ENCODE data around the gene ZNF555.
"Not testable (repeated sequence)": the region's sequence is repeated elsewhere in the genome, so short reads cannot be mapped to it uniquely, and the experiment has no call there.

The ZNF555 gene

DNA sequence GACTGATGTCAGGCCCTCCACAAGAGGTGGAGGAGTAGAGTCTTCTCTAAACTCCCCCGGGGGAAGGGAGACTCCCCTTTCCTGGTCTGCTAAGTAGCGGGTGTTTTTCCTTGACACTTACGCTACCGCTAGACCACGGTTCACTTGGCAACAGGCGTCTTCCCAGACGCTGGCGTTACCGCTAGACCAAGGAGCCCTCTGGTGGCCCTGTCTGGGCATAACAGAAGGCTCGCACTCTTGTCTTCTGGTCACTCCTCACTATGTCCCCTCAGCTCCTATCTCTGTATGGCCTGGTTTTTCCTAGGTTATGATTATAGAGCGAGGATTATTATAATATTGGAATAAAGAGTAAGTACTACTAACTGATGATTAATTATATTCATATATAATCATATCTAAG, 30.9 kb downstream of the ZNF555 start:
- not testable (repeated sequence) for DNase-seq

- DNase-seq: no peak
These were observed 36.4 kb downstream of the ZNF555 start for GRCh38 chr19:2877398-2878331.

DNA sequence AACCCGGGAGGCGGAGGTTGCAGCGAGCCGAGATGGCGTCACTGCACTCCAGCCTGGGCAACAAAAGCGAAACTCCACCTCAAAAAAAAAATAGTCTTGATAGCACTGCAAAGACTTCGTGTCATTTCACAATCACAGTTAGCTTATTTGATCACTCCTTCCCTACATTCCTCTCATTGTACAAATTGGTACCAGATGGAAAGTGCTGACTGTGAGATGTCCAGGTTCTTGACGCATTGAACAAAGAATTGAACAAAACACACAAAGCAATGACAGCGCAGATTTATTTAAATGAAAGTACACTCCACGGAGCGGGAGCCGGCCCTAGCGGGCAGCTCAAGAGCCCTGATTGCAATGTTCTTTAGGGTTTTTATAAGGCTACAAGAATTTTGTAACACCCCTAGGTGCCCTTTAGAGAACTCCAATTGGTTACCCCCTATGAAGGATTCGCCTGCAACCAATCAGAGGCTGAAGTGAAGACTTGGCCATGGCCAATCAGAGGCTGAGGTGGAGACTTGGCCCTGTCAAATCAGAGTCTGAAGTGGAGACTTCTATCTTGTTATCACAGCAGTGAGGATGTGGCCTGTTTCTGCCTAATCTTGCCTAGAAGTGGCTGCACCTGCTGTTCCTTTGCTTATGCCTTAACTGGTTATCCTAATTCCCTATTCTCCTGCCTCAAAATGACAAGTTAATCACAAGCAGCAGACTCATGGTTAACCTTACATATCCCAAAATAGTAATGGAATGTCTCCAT, 42.6 kb downstream of the ZNF555 start:
- DNase-seq: no peak

GRCh38 chr19:2885736-2886135, 44.5 kb downstream of the ZNF555 start:
- no peak for DNase-seq

GRCh38 chr19:2887391-2887914, 46.2 kb downstream of the ZNF555 start:
- peak; percentile 61 to 71 for DNase-seq

GRCh38 chr19:2888731-2889224, 47.5 kb downstream of the ZNF555 start:
- DNase-seq: peak; percentile 89 to 93

DNA sequence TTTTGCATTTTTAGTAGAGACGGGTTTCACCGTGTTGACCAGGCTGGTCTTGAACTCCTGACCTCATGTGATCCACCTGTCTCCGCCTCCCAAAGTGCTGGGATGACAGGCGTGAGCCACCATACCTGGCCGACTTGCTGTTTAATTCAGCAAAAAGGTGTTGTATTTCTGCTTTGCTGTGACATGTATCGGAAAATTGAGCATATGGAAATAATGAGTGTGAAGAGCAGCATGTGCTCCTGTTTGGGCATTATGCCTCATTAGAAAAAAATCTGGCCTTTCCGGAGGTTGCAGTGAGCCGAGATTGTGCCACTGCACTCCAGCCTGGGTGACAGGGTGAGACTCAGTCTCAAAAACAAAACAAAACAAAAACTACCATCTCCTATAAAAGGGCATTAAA, 49.3 kb downstream of the ZNF555 start:
- DNase-seq: not testable (repeated sequence)

DNA sequence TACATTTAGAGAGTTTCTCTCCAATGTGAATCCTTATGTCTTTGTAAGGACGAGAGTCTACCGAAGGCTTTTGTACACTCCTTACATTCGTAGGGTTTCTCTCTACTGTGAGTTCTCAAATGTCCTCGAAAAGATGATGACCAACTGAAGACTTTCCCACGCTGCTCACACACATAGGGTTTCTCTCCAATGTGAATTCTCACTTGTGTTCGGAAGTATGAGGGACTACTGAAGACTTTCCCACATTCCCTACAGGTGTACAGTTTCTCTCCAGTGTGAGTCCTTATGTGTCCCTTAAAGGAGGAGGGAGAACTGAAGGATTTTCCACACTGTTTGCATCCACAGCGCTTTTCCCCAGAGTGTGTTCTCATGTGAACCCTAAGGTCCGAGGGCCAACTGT, 55.4 kb downstream of the ZNF555 start:
- no peak for DNase-seq

DNA sequence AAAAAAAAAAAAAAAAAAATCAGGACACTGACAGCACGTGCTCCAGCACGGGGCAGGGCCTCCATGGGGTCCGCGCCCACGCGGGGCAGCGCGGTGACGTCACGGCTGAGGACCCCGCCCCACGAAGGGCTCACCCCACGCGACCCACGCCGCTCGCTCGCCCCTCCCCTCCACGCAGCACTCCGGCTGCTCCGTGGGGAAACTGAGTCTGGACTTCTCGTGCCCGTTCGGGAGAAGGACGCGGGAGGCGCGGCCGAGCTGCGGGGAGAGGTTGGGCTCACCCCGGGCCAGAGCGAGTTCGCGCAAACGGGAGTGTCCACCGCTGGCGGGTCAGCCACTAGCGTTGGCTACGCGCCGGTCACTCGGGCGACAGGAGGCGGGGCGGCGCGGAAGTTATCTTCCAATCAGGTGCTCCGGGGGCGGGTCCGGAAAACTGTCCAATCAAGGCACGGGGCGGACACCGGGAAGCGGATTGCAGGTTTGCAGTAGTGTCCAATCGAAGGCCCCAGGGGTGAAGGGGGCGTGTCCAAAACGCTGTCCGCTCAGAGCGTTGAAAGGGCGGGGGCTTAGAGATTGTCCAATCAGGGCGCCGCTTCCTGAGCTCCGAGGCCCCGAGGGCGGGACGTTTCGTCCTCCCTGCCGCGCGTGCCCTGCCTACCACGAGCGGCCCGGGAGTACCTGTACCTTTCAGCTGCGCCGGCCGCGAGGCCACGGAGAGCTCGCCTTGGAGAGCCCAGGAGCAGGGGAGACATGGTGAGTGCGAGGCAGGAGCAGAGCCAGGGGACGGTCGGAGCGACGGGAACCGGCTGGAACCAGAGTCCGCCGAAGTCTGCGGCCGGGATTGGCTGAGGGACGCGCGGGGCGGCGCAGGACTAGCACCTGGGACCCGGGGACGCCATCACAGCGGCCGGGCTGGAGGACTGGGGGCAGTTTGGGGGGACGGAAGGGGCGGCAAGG, 59.3 kb downstream of the ZNF555 start, which contains the start of gene ZNF57:
Gene ZNF57 (plus strand): TSS at position 633 of the 957 bp plus-strand sequence. CDS start 118 bp downstream, at position 751.
- peak; percentile 94 to 95 for DNase-seq

DNA sequence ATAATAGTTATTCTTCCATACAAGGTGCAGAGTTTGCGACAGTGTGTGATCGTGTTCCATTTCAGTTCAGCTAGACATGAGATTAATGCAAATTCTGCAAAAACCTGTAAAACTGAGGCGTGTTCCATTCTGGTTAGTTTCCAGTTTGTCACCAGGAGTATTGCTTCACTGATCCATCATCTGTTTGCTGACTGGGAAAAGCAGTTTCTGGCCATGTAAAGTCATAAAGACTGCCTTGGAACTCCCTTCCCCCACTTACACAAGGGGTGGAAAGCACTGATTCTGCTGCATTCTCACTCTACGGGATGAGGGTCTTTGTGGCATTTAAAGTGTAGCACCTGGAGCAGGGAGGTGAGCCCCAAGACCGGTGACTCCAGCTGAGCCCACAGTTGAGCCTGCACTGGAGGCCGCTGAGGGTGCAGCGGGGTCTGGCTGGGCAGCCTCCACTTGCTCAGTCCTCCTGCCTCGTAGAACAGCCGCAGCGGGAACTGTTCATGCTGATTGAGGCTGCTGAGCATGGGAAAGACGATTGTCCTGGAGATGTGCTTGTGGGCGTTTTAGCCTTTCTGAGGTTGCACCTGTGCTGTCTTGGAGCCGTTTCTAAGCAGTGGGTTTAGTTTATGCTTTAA, 61.4 kb downstream of the ZNF555 start:
- no peak for DNase-seq

- DNase-seq: not testable (repeated sequence)
These were observed 62.1 kb downstream of the ZNF555 start for GRCh38 chr19:2903326-2903725.

DNA sequence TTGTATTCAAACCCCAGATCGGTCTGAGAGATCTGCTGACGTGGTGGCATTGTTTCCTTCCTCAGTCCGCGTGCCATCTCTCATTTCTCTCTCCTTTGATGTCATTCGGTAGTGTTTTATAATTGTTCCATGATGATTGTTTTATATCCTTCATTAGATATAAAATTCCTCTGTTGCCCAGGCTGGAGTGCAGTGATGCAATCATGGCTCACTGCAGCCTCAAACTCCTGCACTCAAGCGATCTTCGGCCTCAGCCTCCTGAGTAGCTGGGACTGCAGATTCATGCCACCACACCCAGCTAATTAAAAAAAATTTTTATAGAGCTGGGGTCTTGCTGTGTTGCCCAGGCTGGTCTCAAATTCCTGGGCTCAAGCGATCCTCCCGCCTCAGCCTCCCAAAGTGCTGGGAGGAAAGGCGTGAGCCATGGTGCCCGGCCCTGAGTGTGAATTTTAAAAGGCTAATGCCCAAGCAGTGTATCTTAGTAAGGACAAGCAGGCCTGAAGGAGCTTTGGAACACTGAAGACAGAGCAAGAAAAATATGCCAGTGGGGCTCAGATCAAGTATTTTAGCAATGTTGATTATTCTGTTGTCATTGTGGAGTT, 64.7 kb downstream of the ZNF555 start:
- DNase-seq: no peak

DNA sequence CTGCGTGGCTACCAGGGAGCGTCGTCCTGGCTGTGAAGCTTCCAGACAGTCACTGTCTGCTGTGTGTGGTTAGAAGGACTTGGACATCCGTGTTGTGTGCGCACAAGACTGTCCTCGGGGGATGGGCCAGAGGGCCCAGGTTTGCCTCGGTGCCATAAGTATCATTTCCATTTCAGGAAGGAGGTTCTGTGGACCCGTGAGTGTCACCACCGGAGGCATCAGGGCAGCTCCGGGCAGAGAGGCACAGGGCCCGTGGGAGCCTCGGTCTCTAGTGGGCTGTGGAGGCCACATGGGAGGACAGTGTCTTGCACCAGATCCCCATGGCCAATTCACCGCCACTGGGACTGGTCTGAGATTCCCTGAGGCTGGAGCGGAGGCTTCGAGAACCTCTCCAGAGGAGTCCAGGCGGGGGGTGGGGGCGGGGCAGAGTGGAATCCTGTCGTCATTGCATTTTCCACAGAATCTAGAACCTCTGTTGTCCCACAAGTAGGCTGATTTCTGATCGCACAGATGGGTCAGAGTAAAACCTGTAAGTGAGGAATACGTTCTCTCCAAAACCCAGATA, 65.4 kb downstream of the ZNF555 start:
- DNase-seq: no peak
